GM18519 (cell line): Measurements from ENCODE around the gene NAV2.
"Not testable (repeated sequence)": the region's sequence is repeated elsewhere in the genome, so short reads cannot be mapped to it uniquely, and the experiment has no call there.

Source experiments
- ATAC-seq: cut with Tn5 transposase; IDR thresholded peaks from one replicate; pipeline ENCODE4 v1.9.1; 2021; ENCODE audit warnings: mild to moderate bottlenecking, moderate library complexity; ENCODE audit not compliant: unreplicated experiment, low FRiP score

Gene NAV2

DNA sequence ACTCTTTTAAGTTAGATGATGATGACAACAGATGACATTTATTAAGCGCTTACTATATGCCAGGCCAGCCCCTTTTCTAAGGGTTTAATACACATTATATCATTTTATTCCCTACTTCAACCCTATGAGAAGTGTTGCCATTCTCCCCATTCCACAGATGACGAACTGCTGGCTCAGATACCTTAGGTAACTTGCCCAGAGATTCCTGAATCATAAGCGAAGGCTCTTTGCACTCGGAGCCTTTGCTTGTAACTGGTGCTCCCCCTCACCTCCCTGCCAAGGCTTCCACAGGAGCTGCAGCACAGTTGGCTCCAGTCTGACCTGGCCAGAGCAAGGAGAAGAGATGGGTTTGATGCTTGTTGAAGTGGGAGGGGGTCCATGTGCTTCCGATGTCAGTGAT lies 404.7 kb downstream of the NAV2 start:
- no peak for ATAC-seq

DNA sequence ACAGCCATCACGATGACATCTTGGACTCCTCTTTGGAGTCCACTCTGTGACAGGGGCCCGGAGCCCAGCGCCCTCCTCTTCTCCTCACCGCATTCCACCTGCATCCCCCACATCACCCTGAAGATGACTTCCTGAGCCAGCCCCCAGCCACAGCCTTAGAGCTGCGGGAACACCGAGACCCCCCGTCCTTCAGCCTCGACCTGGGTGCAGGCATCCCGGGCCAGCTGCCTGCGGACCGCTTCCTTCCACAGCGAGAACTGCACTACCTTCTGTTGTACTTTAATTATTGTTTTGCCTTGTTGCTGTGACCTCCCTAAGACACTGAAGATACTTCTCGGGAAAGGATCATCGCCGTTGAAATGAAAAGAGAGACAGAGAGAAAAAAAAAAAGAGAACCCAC lies 405.6 kb downstream of the NAV2 start:
- no peak for ATAC-seq

DNA sequence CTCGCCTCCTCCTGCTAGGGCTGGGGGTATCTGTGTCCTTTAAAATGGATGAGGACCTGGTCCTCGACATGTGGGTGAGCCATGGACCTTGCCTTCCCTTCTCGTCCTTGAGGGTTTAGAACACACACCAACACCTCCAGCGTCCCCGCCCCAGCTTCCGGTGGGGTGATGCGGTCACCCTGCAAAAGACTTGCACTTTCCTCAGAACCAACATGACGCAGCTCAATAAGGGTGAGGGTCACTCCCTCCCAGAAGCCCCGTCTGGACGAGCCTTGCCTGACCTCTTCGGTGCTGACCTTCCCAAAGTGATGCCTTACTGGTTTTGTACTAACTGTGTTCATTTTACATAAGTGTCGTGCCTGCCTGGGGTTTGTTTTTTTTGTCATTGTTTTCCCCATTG lies 406.7 kb downstream of the NAV2 start:
- no peak for ATAC-seq

DNA sequence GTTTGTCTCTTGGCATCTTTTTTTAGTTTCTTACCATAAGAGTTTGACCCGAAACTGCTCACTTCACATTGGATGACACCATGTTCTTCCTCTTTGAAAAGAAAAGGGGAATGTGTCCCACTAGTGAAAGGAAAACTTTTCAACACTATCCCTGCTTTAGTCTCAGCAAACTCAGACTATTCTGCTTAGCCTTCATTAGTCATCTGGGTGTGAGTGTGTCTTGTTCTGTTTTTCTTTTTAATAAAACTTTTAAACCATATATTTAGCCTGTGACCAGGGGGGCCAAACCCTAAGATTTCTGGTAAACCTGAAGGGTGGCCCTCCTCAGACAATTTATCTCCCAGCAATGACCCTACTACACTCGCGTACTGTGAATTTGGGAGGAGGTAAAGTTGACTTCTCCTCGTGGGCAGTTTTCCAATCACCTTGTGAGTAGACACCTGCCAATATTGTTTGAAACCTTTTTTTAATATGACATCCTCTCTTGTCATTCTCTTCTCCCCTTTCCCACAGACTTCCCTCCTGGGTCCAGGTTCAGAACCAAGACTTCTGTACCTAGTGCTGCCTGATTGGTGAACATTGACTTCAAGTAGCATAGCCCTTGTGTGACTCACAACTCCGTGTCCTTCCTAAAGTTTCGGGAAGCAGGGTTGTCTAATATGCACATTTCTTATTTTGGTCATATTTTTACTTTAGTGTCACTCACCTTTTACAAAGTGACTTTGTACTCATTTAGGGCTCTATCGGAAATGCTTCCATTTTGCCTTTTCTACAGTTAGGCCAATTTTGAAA lies 407.7 kb downstream of the NAV2 start:
- ATAC-seq: no peak

DNA sequence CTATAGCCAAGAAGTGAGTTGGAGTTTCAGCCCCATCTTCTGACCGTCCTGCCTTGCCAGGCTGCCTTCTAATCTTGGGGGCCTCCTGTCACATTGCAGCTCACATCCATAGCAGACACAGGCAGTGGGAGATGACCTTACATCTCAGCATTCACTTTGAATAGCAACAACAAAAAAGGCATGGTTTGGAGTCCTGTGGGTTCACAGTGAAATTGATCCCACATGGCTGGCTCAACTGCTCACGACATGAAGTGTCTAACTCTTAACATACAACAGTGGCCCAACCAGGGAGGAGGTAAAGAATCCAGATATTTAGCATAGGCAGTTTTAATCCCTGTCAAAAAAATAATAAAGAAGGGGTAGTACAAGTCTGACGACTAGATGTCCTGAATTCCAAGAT lies 409.5 kb downstream of the NAV2 start:
- no peak for ATAC-seq

DNA sequence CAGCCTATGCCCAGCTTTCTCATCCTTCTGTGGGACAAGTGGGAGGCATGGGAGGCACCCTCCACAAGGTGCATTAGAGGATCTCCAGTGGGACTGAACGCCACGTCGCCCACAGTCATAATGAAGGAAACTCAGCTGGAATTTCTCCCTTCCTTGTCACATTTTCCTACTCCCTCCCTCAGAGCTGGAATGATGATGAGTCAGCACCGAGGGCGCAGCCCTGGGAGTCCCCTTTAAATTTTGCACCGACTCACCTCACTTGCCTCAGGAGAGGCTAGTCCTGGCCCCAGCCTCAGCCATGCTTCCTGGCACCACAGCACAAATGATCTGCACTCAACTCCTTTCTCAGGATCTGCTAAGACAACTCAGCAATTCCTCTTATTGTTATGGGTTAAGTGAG lies 413.3 kb downstream of the NAV2 start:
- ATAC-seq: no peak

- no peak for ATAC-seq
These were observed 414.1 kb downstream of the NAV2 start for GRCh38 chr11:20126724-20127123.

- no peak for ATAC-seq
These were observed 415.3 kb downstream of the NAV2 start for GRCh38 chr11:20127671-20128527.

GRCh38 chr11:20128528-20128825 lies 415.8 kb downstream of the NAV2 start:
- not testable (repeated sequence) for ATAC-seq

- no peak for ATAC-seq
These were observed 417.0 kb downstream of the NAV2 start for GRCh38 chr11:20129665-20130064.

DNA sequence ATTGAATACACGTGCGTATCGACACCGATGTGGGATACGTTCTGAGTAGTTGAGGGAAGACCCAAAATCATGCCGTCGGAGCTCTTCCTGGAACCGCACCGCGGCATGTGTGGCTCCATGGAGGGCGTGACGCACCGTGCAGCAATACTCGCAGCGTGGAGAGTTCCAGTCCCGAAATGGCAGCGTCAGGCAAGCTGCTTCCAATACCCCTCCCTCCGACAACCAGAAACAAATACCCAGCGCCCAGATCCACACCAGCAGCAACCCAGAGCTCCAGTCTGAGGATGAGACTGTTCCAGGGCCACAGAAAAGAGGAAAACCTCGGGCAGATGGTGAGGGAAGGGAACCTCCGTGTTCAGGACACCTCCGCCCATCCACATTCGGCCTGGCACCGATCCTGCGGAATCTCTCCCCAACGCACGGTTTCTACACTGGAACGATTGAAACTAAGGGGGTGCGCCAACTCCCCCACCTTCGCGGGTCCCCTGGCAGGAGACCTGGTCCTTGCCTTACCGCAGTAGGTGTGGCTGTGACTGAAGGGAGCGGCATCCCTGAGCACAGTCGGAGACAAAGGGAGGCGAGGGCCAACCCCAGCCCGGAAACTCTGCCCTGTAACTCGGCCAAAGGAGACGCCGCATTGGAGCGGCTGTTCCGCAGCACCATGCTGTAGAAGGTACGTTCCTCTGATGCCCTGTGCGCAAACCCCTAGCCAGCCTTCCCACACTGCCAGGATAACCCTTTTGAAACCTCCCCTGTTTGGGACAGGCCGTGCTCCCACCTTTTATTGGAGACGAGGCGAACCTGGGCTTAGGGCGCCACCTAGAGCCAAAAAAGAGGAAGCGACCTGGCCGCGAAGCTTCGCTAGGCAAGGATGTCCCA lies 419.4 kb downstream of the NAV2 start:
- no peak for ATAC-seq

DNA sequence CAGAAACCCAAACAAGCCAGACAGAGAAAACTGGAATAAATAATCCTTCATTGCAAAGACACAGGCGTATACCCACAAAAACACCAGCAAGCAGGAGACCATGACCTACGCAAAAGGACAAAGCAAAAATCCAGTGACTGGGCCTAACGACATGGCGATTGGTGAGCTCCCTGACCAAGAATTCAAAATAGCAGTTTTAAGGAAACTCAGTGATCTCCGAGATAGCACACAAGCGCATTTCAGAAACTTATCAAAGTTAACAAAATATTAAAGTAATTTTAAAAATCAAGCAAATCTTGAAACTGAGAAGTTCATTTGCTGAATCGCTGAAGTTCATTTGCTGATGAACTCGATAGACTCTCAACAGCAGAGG lies 420.0 kb downstream of the NAV2 start:
- no peak for ATAC-seq

GRCh38 chr11:20134991-20135736 lies 422.5 kb downstream of the NAV2 start:
- ATAC-seq: no peak

DNA sequence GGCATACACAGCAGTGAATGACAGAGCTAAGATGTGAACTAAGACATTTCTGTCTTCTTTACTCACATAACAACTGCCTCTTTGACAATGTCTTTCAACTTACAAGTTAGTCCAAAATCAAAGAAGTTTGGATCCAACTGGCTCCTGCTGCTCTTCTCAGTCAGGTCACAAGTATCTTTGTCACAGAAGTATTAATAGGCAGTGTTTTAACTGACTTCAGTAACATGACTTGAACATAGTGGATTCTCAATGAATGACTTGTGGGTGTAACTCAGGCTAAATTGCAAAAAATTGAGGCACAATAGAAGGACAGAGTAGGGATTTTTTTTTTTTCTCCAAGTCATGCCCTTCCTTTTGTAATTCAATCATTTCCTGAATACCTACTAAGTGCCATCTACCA lies 425.0 kb downstream of the NAV2 start:
- no peak for ATAC-seq

DNA sequence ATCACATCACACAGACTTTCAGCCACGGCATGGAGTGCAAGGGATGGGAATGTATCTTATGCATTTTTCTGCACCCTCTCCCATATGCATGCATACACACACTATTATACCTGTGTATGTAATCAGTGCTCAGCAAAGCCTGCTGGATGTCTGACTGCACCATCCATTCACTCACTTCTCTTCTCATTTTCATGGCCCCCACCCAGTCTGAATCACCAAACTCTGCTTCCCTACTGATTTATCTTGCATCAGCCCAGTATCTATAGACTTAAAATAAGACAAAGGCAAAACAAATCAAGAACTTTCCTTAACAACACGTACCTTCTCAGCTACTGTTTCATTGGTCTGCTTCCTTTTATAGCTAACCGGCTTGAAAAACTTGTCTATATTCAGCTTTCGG lies 426.1 kb downstream of the NAV2 start:
- ATAC-seq: no peak

GRCh38 chr11:20154381-20154780 lies 441.7 kb downstream of the NAV2 start:
- no peak for ATAC-seq

DNA sequence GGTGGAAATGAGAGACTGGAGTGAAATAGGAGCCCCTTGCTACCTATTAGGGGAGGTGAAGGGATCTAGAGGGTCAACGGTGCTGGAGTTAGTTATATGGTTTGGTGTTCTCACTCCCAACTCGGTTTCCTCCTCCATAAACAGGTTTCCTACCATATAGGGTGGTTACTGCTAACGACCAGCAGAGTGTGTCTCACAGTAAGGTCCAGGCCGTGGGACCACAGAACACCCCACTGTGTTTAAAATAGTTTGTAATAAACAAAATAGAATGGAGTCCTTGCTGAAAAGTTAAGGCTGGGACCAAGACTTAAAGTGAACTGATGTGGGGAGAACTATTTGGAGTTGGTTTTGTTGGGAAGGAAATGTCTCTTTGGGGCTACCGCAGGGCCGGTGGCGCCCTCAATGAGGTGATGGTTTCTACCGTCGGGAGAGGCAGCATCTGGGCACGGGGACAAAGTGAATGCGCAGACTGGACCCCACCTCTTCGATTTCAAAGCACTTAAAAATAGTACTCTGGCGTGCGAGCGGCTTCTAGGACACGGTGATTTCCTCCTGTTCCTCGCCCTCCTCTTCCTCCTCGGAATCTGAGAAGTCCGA lies 443.1 kb downstream of the NAV2 start:
- no peak for ATAC-seq

GRCh38 chr11:20156280-20156875 lies 443.7 kb downstream of the NAV2 start:
- no peak for ATAC-seq

- no peak for ATAC-seq
These were observed 444.4 kb downstream of the NAV2 start for GRCh38 chr11:20156876-20157613.
